Hematopoietic multipotent progenitor cell treated with erythropoietin and hydrocortisone succinate and interleukin-3 and kit ligand, for 8 days (in vitro differentiated cells): ENCODE results near the gene ZNF45.
"Not testable (repeated sequence)": the region's sequence is repeated elsewhere in the genome, so short reads cannot be mapped to it uniquely, and the experiment has no call there.

Source experiments
- DNase-seq: peaks from one replicate; pipeline ENCODE4 v3.0.0-alpha.2; 2015

The ZNF45 gene

GRCh38 chr19:43910884-43911283 lies 24.2 kb downstream of the ZNF45 start:
- no peak for DNase-seq

- no peak for DNase-seq
Observed at GRCh38 chr19:43908659-43909058, 26.4 kb downstream of the ZNF45 start.

GRCh38 chr19:43906774-43907173 lies 28.3 kb downstream of the ZNF45 start:
- no peak for DNase-seq

GRCh38 chr19:43905897-43906296 lies 29.2 kb downstream of the ZNF45 start:
- no peak for DNase-seq

- no peak for DNase-seq
Observed at GRCh38 chr19:43902399-43902798, 32.7 kb downstream of the ZNF45 start.

GRCh38 chr19:43901395-43902390 lies 33.4 kb downstream of the ZNF45 start:
- peak; percentile 83 for DNase-seq

GRCh38 chr19:43895727-43896308 lies 39.3 kb downstream of the ZNF45 start:
- no peak for DNase-seq

GRCh38 chr19:43883864-43884263 lies 51.2 kb downstream of the ZNF45 start, which contains the start of gene ZNF404:
TSS of gene ZNF404 (minus strand) at chr19:43883964.
- no peak for DNase-seq

- DNase-seq: no peak
Observed at GRCh38 chr19:43880483-43880882, 54.6 kb downstream of the ZNF45 start.

GRCh38 chr19:43872547-43873336 lies 62.3 kb downstream of the ZNF45 start:
- DNase-seq: no peak

GRCh38 chr19:43866923-43867322 lies 68.2 kb downstream of the ZNF45 start:
- not testable (repeated sequence) for DNase-seq
